Right lobe of liver (tissue), 4 donors: ENCODE data around the gene TRIM2.

Experiments
- CTCF ChIP-seq, 4 donors: fragments of 200-600 bp in 3 of 4; fragments of 450-650 bp in 1 of 4; IDR thresholded peaks; one replicate each; pipeline versions ENCODE4 v1.5.1 to v1.8.0; 2016 to 2022; ENCODE audit warnings: antibody characterized with exemption in 4 of 4, mild to moderate bottlenecking in 2 of 4
- POLR2A ChIP-seq: fragments of 450-650 bp; IDR thresholded peaks from one replicate; pipeline ENCODE4 v1.6.1; 2017; ENCODE audit warnings: antibody characterized with exemption, mild to moderate bottlenecking
- donor health status: DM: no; HTN: no; CAD: no.
- donor health status: DM: no; HTN: no; CAD: no.
- donor health status: DM: no; HTN: yes; CAD: no.

- TF ChIP-seq CTCF (IDR thresholded peaks at IDR 0.05) (no peak), POLR2A (no peak)
Observed at GRCh38 chr4:153198719-153199118, 5.5 kb upstream of the TRIM2 start.
